HCT116 (cell line): Measurements from ENCODE around the gene CCDC14.

Experiments
- CEBPB ChIP-seq: IDR thresholded peaks from 2 replicates; pipeline ENCODE4 v1.6.1; 2012; ENCODE audit warnings: low read depth
- EZH2 ChIP-seq: fragments of 200-600 bp; sonication (generic); IDR thresholded peaks from 2 replicates; pipeline ENCODE4 v1.6.1; 2017; ENCODE audit warnings: antibody characterized with exemption, mixed run types
- EZH2phosphoT487 ChIP-seq: fragments of 200-600 bp; IDR thresholded peaks from 2 replicates; pipeline ENCODE4 v1.6.1; 2018; ENCODE audit warnings: antibody characterized with exemption, borderline replicate concordance
- FOSL1 ChIP-seq: IDR thresholded peaks from 2 replicates; pipeline ENCODE4 v1.6.1; 2012; ENCODE audit warnings: low read depth
- POLR2A ChIP-seq: IDR thresholded peaks from 2 replicates; pipeline ENCODE4 v1.7.0; 2011; ENCODE audit warnings: borderline replicate concordance; ENCODE audit not compliant: insufficient read depth, insufficient read length; ENCODE audit errors: extremely low read depth
- POLR2AphosphoS5 ChIP-seq: IDR thresholded peaks from 2 replicates; pipeline ENCODE4 v1.6.1; 2011; ENCODE audit warnings: mild to moderate bottlenecking, low read depth, low read length, moderate library complexity
- RAD21 ChIP-seq: IDR thresholded peaks from 2 replicates; pipeline ENCODE4 v1.6.1; 2012; ENCODE audit warnings: low read depth, mild to moderate bottlenecking
- SRF ChIP-seq: IDR thresholded peaks from 2 replicates; pipeline ENCODE4 v1.6.1; 2012; ENCODE audit warnings: low read depth
- TCF7L2 ChIP-seq: IDR thresholded peaks from 2 replicates; pipeline ENCODE4 v1.7.0; 2011; ENCODE audit warnings: borderline replicate concordance, inconsistent platforms; ENCODE audit not compliant: insufficient read depth, insufficient read length; ENCODE audit errors: extremely low read depth
- YY1 ChIP-seq: IDR thresholded peaks from 2 replicates; pipeline ENCODE4 v1.6.1; 2011; ENCODE audit warnings: low read length, low read depth, moderate library complexity, mild to moderate bottlenecking; ENCODE audit not compliant: insufficient replicate concordance; ENCODE audit errors: extremely low read depth
- ZNF274 ChIP-seq: fragments of 200-500 bp; sonication (Bioruptor generic); IDR thresholded peaks from 2 replicates; pipeline ENCODE4 v1.6.1; 2014; ENCODE audit warnings: mild to moderate bottlenecking, low read depth, low read length, inconsistent platforms
- TF ChIP-seq, protein P1 (sequence below), 3 experiments: fragments of 200-600 bp in 1 of 3; sonication (generic) in 1 of 3; IDR thresholded peaks in 2 of 3; conservative IDR thresholded peaks in 1 of 3; 2 replicates each; pipeline ENCODE4 v1.5.1; 2012 to 2017; ENCODE audit warnings: low read depth in 2 of 3, low read length in 2 of 3, antibody characterized with exemption in 1 of 3, borderline replicate concordance in 1 of 3, control low read depth in 1 of 3, mild to moderate bottlenecking in 1 of 3, mixed read lengths in 1 of 3, mixed run types in 1 of 3, moderate library complexity in 1 of 3; ENCODE audit not compliant: insufficient read depth in 1 of 3
- TF ChIP-seq, protein P2 (sequence below): IDR thresholded peaks from 2 replicates; pipeline ENCODE4 v1.6.1; 2012
- TF ChIP-seq, protein P3 (sequence below): IDR thresholded peaks from 2 replicates; pipeline ENCODE4 v1.6.1; 2012

DNA sequence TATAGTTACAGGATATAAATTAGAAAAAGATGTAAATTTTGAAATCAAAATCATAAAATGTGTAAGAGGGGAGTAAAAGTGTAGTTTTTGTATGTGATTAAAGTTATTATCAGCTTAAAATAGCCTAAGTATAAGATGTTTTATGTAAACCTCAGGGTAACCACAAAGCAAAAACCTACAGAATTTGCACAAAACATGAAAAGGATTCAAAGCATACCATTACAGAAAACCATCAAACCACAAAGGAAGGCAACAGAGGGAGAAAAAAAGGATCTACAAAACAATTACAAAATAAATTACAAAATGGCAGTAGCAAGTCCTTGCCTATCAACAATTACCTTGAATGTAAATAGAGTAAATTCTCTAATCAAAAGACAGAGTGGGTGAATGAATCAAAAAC is 40.2 kb downstream of the CCDC14 start:
- TF ChIP-seq, protein P1, sequence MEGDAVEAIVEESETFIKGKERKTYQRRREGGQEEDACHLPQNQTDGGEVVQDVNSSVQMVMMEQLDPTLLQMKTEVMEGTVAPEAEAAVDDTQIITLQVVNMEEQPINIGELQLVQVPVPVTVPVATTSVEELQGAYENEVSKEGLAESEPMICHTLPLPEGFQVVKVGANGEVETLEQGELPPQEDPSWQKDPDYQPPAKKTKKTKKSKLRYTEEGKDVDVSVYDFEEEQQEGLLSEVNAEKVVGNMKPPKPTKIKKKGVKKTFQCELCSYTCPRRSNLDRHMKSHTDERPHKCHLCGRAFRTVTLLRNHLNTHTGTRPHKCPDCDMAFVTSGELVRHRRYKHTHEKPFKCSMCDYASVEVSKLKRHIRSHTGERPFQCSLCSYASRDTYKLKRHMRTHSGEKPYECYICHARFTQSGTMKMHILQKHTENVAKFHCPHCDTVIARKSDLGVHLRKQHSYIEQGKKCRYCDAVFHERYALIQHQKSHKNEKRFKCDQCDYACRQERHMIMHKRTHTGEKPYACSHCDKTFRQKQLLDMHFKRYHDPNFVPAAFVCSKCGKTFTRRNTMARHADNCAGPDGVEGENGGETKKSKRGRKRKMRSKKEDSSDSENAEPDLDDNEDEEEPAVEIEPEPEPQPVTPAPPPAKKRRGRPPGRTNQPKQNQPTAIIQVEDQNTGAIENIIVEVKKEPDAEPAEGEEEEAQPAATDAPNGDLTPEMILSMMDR (IDR thresholded peaks at IDR 0.05 in 2 of 3, conservative IDR thresholded peaks at IDR 0.05 in 1 of 3; ENCODE audit: borderline replicate concordance in 1 of 3, insufficient read depth in 1 of 3, low read depth in 2 of 3, low read length in 2 of 3) = no peak
- TF ChIP-seq POLR2A = no peak
- no peak for TF ChIP-seq POLR2AphosphoS5
- no peak for TF ChIP-seq EZH2
- no peak for TF ChIP-seq RAD21
- no peak for TF ChIP-seq CEBPB
- no peak for TF ChIP-seq ZNF274
- TF ChIP-seq, protein P2, sequence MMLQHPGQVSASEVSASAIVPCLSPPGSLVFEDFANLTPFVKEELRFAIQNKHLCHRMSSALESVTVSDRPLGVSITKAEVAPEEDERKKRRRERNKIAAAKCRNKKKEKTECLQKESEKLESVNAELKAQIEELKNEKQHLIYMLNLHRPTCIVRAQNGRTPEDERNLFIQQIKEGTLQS = no peak
- no peak for TF ChIP-seq TCF7L2
- TF ChIP-seq SRF = no peak
- TF ChIP-seq YY1 = no peak
- no peak for TF ChIP-seq FOSL1
- no peak for TF ChIP-seq EZH2phosphoT487
- TF ChIP-seq, protein P3, sequence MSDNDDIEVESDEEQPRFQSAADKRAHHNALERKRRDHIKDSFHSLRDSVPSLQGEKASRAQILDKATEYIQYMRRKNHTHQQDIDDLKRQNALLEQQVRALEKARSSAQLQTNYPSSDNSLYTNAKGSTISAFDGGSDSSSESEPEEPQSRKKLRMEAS = no peak
